AG10803 (cell line): ENCODE data around the gene PYDC1.
"Not testable (repeated sequence)": the region's sequence is repeated elsewhere in the genome, so short reads cannot be mapped to it uniquely, and the experiment has no call there.

ENCODE experiments used
- DNase-seq: peaks from one replicate; pipeline ENCODE4 v3.0.0; 2010; ENCODE audit warnings: low read depth
- H3K4me3 ChIP-seq: 2 replicates; pipeline ENCODE4 v1.5.1; 2011; ENCODE audit warnings: mild to moderate bottlenecking, low read length, control low read depth
- TF ChIP-seq, protein P1 (sequence below): conservative IDR thresholded peaks from 2 replicates; pipeline ENCODE4 v1.5.1; 2011; ENCODE audit warnings: mild to moderate bottlenecking, low read length, control low read depth, inconsistent platforms

PYDC1 gene

DNA sequence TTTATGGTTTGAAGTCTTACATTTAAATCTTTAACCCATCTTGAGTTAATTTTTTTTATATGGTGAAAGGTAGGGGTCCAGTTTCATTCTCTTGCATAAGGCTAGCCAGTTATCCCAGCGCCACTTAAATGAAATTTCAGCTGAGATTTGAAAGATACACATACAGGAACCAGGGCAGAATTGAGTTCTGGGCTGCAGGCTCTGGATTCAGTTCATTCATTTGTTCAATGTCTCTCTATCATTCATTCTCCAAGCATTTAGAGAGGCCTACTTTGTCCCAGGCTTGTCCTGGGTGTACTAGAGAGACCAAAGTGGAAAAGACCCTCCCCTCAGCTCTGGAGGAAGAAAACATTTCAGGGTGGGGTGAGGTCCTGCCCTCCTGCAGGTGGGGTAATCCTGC, 3.6 kb downstream of the PYDC1 start:
- H3K4me3 ChIP-seq = no peak overlapping the region
- TF ChIP-seq, protein P1, sequence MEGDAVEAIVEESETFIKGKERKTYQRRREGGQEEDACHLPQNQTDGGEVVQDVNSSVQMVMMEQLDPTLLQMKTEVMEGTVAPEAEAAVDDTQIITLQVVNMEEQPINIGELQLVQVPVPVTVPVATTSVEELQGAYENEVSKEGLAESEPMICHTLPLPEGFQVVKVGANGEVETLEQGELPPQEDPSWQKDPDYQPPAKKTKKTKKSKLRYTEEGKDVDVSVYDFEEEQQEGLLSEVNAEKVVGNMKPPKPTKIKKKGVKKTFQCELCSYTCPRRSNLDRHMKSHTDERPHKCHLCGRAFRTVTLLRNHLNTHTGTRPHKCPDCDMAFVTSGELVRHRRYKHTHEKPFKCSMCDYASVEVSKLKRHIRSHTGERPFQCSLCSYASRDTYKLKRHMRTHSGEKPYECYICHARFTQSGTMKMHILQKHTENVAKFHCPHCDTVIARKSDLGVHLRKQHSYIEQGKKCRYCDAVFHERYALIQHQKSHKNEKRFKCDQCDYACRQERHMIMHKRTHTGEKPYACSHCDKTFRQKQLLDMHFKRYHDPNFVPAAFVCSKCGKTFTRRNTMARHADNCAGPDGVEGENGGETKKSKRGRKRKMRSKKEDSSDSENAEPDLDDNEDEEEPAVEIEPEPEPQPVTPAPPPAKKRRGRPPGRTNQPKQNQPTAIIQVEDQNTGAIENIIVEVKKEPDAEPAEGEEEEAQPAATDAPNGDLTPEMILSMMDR = no peak
- DNase-seq = no peak

DNA sequence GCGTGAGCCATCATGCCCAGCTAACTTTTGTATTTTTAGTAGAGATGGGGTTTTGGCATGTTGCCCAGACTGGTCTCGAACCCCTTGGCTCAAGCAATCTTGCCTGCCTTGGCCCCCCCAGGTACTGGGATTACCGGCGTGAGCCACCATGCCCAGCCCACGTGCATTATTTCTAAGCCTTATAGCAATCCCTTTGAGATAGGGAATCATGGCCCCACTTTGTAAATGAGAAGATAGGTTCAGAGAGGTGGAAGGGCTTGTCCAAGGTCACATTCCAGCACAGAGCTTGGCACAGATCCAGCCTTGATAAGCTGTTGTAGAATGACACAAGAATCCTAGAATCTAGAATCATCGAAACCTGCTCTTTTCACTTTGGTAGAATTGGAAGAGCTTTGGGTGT, 10.2 kb downstream of the PYDC1 start:
- no peak overlapping the region for H3K4me3 ChIP-seq
- TF ChIP-seq, protein P1 = no peak
- DNase-seq = no peak

DNA sequence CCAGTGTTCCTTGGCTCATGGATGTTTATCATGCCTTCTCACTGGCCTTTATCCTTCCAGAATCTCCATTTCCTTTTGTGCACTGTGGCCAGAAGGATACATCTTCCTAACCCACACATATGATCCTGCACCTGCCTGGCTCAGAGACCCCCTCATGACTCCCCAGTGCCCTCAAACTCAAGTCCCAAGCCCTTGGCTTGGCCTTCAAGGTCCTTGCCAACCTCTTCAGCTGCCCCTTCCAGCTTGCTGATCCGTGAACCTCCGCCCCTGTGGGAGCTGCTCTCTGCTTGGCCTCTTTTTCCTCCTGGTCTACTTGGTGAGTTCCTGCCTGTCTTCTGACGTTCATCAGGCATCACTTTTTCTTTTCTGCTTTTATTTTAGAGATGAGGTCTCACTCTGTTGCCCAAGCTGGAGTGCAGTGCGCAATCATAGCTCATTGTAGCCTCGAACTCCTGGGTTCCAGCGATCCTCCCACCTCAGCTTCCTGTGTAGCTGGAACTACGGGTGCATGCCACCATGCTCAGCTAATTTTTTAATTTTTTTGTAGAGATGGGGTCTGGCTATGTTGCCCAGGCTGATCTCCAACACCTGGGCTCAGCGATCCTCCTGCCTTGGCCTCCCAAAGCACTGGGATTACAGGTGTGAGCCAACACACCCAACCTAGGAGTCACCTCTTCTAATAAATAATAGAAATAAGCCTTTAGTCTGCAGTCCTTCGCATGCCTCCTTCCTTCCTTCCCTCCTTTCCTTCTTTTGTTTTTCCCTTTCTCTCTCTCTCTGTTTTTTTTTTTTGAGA, 11.9 kb downstream of the PYDC1 start:
- no peak for DNase-seq
- H3K4me3 ChIP-seq = no peak overlapping the region
- TF ChIP-seq, protein P1 = no peak

DNA sequence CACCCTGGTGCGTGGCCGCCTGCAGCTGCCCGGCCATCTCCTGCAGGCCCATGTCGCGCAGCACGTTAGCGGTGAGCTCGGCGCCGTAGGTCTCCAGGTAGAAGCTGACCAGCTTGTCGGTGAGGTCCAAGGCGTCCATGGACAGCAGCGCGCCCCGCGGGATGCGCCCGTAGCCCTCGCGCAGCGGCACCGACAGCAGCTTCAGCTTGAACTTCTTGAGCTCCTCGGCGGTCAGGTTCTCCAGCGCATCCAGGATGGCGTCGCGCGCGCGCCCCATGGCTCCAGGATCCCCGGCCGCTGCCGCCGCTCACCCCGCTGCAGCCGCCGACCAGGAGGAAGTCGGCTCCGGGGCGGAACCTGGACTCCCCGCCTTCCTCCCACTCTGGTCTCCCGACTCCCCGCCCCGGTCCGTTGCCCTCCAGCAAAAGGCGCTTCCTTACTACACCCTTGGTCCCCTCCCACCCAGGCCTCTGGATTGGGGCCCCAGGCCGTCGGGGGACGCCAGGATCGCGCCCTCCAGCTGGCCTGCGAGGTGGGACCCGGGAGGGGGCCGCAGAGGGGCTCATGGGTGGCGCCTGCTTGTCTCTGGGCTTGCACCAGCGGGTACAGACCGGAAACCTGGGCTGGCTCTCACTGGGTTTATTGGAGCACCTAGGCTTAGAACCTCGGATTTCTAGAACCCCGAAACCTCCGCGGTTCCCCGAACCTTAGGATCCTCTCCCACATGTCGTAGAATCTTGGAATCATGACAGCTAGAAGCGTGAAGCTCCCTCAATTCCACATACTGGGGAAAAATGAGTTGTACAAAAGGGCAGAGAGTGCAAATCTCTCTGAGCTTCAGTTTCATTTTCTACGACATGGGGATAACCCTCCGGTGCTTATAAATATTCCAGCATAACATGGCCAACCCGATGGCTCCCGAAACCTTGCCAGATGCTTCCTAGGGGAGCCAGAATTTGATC, 14.2 kb downstream of the PYDC1 start, which contains the start of gene PYCARD:
PYCARD (minus strand) TSS at position 347 of the 962 bp plus-strand sequence; CDS start at position 277, 70 bp downstream.
- peak; percentile 32 for DNase-seq
- TF ChIP-seq, protein P1 = no peak
- peak within 1 kb of the TSS; percentile 81 for H3K4me3 ChIP-seq

DNA sequence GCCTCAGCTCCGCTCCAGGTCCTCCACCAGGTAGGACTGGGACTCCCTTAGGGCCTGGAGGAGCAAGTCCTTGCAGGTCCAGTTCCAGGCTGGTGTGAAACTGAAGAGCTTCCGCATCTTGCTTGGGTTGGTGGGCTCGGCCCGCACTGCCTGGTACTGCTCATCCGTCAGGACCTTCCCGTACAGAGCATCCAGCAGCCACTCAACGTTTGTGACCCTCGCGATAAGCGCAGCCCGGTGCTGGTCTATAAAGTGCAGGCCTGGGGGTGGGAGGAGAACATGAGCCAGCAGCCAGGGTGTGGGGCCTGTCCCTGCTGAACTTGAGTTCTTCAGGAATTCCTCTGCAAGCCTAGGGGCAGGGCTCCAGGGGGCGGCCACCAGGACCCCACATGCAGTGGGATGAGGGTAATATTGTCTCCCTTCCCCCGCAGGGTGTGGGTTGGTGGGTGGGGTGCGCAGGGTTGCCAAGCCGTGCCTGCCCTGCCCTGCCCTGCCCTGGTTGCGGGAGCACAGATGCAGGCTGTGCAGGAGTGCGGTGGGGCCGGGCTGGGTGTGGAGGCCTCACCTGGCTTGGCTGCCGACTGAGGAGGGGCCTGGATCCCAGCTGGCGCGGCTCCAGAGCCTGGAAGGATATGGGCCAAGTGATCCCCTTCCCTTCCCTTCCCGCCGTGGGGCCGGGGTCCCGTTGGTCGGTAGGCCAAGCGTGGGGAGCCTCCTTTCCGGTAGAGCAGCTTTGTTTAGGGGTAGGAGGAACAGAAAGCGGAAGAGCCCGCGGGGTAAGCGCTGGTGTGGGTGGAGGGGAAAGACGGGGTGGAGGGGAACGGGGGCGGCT, 15.1 kb downstream of the PYDC1 start:
- TF ChIP-seq, protein P1 = no peak
- DNase-seq = no peak
- peak overlapping the region; percentile 81 for H3K4me3 ChIP-seq

DNA sequence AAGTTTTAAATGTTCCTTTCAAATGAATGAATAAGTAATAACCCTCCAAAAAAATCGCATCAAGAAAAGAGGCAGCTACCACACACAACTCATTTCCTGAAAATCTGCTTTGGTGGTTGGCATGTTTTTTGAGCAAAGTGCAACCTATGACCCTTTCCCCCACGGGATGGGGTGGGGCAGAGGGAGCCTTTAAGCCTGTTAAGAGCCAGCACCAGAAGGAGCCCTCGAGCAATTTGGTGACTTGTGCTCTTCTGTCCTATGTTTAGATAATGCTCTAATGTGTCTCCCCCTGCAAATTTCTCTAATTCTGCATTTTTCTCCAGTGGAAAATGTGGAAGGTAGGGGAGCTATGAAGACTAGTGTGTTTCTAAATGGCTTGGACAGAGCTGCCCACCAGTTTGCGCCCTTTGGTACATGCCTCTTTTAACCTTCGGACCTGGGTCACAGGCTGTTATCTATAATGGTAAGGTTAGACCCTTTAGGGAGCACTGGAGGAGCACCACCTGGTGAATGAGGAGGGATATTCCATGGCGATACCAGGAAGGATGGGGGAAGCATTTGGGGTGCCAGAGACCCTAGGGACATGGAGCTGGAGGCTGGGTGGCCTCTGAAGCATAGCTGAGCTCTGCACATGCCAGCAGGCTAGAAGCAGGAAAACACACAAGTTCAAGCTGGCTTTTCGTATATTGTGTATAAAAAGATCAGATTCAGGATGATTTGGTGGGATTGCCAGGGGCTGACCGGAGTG, 15.9 kb downstream of the PYDC1 start:
- peak overlapping the region; percentile 81 for H3K4me3 ChIP-seq
- TF ChIP-seq, protein P1 = peak; percentile 20
- DNase-seq = no peak

DNA sequence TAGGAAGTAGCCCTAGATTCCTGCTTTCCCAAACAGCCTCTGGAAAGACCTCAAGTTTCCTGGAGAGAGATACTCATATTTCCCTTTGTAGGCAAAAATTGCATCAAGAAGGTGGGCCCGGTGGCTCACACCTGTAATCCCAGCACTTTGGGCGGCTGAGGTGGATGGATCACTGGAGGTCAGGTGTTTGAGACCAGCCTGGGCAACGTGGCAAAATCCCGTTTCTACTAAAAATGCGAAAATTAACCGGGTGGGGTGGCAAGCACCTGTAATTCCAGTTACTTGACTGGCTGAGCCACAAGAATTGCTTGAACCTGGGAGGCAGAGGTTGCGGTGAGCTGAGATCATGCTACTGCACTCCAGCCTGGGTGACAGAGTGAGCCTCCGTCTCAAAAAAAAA, 16.8 kb downstream of the PYDC1 start:
- DNase-seq, H3K4me3 ChIP-seq: not testable (repeated sequence)
